NK-92 (cell line): ENCODE results near the gene LRRTM2.

Experiments used
- DNase-seq: peaks from one replicate; lab custom pipeline; 2025; ENCODE audit not compliant: unreplicated experiment; lab: John Stamatoyannopoulos, UW

The LRRTM2 gene

DNA sequence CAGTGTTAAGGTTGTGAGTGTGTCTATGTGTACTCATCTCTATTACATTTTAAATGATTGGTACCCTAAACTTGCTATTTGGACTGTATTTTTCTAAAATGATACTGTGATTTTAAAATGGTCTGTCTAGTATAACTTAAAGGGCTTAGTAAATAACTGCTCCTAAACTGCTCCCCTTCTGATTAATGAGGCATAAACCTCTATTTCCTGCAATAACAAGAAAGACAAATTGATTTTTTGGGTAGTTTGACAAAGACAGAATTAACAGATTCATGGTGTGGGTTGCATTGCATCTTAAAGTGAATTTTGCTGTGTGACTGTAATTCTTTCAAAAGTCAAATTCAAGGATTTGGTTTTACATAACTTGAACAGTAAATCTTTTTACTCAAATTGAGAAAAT lies 8.1 kb upstream of the LRRTM2 start:
- no peak for DNase-seq

DNA sequence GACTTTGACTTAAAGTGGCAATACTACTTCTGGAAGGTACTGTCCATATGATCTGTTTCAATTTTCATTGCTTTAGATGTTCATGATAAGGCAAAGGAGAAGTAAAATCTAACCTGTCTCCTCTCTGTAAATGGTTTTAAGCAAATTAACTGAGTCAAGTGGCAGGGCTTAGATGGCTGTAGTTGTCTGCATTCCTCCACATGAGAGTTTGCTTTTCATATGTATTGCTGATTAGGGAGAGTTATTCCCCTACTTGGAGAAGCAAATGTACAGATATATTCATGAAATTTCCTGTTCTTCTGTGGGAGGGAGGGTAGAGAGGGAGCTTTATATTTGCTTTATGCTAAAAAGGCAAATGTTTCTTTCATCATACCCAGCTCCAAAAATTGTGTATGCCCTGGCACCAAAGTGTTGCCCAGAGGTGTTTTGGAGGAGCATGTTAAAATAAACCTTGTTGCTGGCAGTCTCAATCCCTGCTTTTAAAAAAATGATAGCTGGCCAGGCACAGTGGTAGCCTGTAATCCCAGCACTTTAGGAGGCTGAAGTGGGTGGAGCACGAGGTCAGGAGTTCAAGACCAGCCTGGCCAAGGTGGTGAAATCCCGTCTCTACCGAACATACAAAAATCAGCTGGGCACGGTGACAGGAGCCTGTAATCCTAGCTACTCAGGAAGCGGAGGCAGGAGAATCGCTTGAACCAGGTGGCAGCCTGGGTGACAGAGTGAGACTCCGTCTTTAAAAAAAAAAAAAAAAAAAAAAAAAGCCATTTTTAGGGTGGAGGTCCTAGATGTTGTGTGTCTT lies 3.5 kb upstream of the LRRTM2 start:
- DNase-seq: no peak

DNA sequence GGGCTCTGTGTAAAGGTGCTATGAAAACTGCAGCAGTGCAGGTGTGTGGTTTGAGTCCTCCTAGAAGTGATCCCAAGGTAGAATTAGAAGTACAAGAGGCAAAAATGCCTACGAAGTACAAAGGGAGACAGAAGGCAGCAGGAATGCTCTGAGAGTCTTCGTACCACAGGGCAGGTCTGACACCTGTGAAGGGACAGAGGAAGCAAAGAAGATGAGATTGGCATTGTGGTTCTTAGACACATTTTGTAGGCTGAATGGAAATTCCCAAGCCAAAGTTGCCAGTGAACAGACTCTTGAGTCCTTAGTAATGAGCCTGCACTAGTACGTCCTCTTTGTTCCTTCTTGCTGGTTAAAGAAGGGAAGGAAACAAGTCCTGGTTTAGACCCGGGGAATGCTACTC lies 1.7 kb upstream of the LRRTM2 start:
- DNase-seq: no peak

DNA sequence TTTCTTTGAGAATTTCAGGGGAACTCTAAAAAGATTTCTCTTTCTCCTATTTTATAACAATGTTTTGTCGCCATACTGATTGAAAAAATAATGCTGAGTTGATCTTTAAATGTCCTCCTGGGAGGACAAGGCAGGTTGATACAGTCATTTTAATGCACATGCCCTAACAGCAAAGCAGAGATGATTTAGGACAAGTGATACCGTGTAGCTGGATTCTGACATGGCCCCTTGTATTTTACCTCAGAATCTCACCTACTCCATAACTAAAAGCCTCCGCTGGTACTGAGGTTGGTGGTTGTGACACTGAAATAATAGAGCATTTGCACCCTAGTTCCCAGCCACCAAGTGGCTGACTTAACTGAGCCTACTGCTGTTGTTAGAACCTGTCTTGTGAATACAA lies 811 bp upstream of the LRRTM2 start:
- DNase-seq: no peak

DNA sequence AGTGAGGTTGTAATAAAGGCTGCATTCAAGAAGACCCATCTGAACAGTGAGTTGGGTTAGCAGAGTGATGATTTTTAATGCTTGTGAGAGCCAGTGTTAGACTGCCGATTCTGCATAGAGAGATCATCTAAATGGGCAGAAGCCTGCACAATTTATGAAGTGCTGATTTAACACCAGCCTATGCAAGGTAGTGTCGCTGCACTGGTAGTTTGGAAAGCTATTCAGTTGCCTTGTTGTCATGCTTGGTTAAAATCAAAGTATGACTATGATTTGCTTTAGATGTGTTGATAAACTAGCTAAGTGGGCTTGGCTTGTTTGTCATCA lies 379 bp upstream of the LRRTM2 start:
- no peak for DNase-seq

DNA sequence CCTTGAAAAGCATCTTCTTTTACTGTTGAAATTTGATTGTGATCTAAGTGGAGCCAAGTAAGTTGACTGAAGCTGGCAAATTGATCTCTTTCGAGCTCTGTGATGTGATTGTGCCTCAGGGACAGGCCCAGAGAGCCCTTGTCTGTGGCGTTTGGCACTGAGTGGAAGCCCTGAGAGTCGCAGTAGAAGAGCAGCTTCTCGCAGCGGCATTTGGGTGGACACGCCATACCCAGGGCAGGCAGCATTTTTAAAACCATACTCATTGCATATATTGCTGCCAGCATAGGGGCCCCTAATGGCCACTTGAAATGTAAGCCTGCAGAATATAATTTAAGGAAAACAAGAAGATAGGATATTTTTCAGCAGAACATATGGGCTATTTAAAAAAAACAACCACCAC lies 894 bp downstream of the LRRTM2 start:
- no peak for DNase-seq

DNA sequence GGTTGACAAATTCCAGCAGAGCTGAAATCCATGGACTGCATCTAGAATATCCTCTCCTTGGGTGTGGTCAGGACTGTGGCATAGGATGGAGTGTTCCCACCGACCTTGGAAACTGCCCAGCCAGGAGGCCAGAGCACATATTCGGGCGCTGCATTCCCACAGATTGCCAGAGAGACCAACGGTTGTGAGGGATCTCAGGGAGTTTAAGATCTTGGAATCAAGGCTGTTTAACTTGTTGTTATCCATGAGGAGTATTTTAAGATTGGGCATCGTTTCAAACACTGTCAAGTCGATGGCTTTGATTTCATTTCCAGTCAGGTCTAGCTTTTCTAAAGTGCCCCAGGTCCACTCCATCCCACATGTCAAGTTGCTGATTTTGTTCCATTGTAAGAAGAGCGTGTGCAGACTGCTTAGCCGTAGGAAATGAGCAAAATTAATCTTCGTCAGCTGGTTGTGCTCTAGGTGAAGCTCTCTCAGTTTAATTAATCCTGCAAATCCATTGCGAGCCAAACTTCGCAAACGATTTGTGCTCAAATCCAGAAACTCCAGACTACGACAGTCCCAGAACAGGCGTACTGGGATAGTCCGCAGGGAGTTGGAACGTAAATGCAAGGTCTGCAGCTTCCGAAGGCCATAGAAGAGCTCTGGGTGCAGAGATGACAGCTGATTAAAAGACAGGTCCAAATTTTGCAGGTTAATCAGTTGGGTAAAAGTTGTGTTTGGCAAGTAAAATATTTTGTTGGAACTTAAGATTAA lies 1.5 kb downstream of the LRRTM2 start:
- no peak for DNase-seq

DNA sequence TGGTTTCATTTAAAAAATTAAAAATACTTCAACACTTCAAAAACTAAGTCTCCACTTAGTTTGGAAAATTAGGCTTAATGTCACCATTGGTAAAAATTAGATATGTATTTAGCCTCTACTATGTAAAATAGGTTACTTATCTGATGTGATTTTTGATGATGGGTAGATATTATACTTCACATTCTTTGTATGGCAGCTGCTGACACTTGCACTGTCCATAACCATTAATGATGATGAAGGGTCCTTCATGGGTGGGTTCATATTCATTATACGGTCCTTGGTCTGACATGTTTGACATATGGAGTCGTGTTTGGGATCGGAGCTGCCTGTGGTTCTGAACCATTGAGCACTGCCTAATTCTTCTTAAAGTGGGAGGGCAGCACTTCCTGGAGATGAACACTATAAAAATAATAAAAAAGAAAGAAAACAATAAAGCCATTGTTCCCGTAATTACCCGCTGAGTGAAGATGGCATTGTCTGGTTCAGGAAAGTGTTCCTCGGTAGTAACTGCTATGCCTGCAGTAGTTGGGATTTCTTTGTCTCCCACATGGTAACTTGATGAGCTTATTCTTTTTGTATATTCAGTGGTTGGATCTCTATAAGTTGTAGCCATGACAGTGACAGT lies 2.2 kb downstream of the LRRTM2 start:
- DNase-seq: no peak

DNA sequence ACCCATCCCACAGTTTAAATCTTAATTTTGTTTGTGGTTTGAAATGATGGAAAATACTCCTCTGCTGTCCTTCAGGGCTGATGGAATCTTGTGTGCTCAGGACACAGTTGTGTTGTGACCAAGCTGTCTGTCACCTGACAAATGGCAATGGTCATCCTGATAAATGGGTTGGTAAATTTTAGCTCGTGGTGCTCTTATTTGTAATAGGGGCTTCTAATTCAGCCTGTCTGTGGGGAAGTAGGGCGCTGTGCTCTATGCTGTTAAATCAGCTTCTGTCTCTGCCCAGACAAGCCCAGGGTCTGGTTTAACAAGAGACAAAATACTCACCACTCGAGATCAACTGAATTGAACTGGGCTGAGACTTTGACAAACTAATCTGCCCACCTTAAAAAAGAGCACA lies 4.5 kb downstream of the LRRTM2 start:
- no peak for DNase-seq

DNA sequence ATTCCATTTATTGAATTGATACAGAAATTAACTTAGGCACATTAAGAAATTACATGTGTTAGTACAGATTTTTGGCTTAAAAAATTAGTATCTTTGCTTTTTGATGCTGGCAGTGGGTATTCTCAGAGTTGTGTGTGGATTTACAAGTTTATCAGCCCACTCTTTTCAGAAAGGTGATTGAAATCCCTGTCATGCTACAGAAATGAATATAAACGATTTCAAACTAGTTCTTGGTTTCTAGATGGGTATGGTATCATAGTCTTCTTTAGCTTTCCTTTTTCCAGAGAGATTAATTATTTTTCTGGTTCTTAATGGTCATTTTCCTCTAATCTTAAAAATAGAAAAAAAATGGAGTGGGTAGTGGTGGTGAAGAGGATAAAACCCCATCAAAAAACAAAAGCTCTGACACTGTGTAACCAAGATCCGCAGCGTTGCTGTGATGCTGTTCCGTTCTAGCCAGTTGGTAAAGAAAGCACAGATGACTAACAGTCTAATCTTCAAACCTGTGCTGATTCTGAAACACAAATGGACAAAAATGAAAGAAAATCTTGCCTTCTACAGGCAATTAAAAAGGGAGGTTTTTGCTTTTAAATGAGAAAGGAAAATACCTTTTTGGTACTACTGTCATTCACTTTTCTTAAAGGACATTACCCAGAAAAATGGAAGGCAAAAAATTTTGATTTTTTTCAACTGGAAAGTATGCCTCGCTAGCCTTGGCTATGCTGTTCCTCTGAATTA lies 5.2 kb downstream of the LRRTM2 start:
- no peak for DNase-seq

DNA sequence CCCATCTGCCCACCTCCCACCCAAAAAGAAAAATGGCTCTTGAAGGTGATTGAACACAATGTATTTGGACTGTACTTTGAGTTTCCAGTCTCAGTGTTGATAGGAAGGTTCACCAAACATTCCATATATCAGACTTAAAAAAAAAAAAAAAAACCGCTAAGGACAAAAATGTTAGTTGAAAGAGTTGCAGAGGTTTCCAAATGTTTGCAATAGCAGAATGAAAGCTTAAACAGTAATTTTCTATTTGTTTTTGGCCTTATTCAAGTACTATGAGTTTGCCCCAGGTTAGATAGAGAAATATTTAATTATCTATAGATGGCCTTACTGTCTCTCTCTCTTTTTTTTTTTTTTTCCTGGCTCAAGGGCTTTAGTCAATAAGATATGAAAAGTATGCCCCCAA lies 6.1 kb downstream of the LRRTM2 start:
- no peak for DNase-seq

DNA sequence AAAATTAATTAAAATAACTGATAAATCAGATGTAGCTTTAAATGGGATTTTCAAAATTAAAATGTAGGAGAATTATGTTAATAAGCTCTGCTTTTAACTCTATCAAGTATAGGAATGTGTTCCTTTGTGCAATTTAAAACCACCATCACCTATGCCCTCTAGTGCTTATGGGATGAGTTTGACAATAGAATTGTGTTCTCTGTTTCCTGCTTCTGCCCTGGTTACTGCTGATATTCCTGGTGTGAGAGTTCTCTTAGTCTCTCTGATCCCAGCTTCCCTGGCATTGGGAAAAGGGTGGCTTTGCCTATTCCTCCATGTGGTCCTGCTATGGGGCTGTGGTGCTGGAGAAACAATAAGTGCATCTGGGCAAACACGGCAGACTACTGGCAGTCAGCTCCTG lies 8.1 kb downstream of the LRRTM2 start:
- DNase-seq: no peak

DNA sequence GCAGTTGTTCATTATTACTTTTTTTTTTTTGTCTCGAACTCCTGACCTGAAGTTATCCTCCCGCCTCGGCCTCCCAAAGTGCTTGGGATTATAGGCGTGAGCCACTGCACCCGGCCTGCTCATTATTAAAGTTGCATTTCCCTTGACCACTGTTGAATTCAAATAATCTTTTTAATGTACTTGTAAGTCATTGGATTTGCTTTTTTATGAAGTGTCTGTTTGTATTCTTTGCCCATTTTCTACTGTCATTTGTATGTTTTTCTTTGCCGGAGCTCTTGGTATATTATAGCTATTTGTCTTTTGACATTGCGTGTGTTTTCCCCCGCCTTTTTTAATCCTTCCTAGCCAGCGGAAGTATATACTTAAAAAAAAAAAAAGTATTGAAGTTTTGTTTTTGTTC lies 22.0 kb downstream of the LRRTM2 start:
- no peak for DNase-seq

DNA sequence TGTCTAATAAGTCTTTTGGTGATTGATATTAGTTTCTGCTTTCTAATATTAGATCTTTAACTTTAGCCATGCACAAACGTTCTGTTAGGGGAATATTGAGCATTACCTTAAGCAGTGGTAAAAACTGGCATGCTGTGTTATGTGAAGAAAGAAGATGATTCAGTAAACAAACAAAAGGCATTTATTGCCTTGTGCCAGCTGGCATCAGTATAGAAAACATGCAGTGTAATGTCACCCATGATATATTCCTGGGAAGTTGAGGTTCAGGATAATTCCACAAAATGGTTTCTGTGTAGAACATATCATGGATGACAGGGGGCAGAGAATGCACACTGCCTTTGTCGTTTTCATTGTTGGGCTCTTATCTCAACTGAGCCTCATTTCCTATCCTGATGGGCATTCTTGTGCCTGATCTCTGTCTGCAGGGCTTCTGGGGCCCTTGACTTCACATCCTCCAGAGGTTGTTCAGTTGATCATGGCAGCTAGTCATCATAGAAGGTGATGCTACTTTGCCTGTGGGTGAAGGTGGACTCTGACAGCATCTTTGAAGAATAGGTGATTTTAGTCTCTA lies 24.2 kb downstream of the LRRTM2 start:
- no peak for DNase-seq

DNA sequence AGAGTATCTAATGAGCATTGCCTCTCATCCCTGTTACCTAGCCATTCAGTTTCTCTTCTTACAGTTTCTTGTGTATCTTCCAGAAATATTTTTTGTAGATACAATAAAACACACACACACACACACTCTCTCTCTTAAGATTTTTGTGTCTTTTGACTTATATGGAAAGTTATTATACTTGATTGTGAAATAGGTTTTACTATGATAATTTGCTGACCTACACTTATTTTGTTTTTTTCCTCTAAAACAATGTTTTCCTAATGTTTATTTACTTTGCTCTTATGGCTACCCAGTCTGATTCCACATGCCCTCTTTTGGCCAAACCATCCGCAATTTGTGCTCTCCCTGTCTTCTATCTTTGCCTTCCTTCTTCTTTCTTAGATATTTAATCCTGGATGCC lies 25.3 kb downstream of the LRRTM2 start:
- DNase-seq: no peak

DNA sequence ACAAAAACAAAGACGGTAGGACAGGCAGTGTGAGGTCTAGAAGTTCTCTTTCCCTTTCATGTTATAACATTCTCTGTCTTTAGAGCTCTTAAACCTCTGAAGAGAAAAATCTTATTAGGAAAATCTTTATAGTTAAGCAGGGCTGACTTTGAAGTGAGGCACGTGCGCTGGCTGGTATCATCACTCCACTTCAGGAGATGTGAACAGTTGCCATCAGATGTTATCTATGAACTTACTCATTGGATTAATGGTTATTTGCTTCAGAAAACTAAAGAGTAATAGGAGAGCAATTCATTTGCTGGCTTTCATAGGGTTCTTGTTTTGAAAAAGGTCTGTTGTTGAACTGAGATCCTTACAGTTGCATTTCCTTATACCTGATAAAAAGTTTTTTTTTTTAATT lies 25.7 kb downstream of the LRRTM2 start:
- DNase-seq: no peak

DNA sequence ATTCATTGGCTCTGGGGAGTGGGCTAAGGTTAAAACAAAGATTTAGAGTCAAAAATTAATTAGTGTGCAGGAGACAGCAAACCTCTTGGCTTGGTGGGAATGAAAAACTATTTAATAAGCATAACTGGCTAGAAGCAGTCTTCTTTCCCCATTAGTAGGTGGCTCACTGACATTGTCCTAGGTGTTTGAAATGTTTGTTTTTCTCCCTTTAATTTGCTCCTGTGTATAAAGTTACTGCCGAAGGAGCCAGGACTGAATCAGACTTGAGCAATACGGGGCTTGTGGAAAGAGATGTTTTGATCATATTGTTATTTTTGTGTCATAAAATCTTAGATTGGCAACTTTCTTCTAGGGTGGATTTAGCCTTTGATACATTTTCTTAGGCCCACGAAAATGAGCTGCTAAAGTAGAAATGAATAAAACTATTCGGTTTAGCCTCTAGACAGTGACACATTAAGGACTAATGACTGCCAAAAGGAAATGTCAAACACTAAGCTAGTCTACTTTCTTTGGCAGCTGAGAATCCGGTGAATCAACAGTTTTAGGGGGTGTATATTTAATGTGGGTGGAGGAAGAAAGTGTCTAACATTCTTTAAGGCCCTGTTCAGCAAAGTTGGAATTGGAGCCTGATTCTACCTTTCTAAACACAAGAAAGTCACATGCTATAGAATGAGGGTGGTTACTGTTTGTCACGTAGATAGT lies 30.2 kb downstream of the LRRTM2 start:
- no peak for DNase-seq

DNA sequence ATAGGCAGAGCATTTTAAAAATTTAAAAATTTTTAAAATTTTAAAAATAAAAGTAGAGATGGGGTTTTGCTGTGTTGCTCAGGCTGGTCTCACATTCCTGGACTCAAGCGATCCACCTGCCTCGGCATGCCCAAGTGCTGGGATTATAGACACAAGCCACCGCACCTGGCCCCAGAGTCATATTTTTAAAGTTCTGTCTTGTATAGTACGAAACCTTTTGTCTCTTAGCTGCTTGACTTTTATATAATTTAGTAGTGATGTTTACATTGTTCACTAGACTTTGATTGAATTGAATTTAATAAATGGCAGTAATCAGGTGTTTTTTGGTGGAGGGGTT lies 31.0 kb downstream of the LRRTM2 start:
- DNase-seq: no peak

DNA sequence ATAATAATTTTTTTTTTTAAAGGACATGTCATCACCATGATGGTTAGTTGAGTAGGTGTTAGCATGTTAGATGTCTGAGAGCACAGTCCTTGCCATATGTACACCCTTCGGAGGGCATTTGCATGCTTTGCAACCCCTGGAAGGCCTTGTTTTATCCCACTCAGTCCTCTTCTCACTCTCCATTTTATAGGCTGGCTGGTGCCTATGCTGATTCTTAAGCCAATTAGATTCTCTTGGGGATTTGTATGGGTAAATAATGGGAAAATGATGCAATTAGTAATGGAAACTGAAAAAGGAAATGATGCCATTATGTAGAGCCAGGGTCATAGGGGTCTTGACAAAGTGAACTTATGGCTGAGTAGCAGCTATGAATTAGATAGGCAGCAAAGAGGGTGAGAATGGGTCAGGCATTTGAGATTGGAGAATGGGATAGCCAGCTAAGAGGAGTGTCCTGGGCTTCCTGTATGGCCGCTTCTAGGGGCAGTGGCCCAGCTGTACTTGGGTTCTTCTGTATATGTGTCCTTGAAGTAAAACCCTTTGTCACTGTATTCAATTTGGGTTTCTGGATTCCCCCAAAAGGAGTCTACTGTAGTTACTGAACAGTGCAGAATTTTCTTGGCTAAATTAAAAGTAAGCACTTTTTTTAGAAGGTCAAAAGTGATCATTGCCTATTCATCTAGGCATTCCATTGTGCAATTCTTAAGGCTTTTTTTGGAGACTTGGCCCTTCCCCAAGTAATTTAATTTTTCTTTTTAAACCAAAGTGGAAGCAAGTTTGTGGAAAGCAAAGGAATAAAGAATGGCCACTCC lies 31.6 kb downstream of the LRRTM2 start:
- no peak for DNase-seq

DNA sequence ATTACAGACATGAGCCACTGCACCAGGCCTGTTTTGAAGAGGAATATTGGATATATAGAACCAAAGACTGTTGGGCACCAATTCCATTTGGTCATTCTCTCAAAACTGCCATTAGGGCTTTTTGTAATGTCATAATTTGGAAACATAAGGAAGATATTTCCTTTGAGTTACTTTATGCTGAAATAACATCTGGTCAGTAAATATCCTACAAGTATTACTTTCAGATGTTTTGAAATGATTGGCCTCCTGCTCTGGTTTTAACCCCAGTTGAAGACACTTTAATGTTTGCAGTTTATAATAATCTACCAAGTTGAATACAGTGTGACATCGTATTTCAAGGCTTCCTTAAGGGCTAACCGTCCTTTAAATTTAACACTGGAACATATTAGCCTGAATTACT lies 33.6 kb downstream of the LRRTM2 start:
- DNase-seq: no peak
